ENCODE data around the gene FRK.

GRCh38 chr6:115901896-115902295, 158.8 kb downstream of the FRK start:
- TF ChIP-seq ZNF416 (tag by site-specific recombination; IDR thresholded peaks at IDR 0.05) (no peak), ZNF274 (IDR thresholded peaks at IDR 0.05; ENCODE audit: low read length) (no peak), ZNF274 (tag by site-specific recombination; IDR thresholded peaks at IDR 0.05; ENCODE audit: borderline replicate concordance) (no peak), ZNF785 (tag by site-specific recombination; IDR thresholded peaks at IDR 0.05) (no peak), CTCF (tag by site-specific recombination; IDR thresholded peaks at IDR 0.05) (no peak), ZNF629 (tag by site-specific recombination; IDR thresholded peaks at IDR 0.05) (no peak), ZNF202 (tag by site-specific recombination; IDR thresholded peaks at IDR 0.05; ENCODE audit: borderline replicate concordance) (no peak), HIC1 (tag by site-specific recombination; IDR thresholded peaks at IDR 0.05) (no peak), ZBTB49 (tag by site-specific recombination; IDR thresholded peaks at IDR 0.05; ENCODE audit: low read depth) (no peak), ZNF776 (tag by site-specific recombination; IDR thresholded peaks at IDR 0.05; ENCODE audit: borderline replicate concordance) (no peak), ZNF335 (tag by site-specific recombination; conservative IDR thresholded peaks at IDR 0.05) (no peak), ZBTB17 (tag by site-specific recombination; IDR thresholded peaks at IDR 0.05) (no peak)

All from HEK293 (cell line).